Measurements from ENCODE around the gene ZDHHC3.

The ZDHHC3 gene

DNA sequence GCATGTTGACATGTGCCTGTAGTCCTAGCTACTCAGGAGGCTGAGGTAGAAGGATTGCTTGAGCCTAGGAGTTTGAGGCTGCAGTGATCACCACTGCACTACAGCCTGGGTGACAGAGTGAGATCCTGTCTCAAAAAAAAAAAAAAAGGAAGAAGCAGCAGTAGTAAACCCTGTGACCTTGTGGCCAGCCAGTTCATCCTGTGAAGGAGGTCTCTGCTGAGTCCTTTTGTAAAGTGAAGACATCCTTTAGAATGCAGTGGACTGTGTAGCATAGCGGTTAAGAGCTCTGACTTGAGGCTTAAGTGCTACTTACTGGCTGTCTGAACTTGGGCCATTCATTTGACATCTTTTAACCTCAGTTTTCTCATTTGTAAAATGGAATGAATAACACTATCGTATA is 8.4 kb upstream of the ZDHHC3 start:
- Histone ChIP-seq H3K9me3 (ENCODE audit: control insufficient read depth in 2 of 2, low read length in 2 of 2) (no peaks in the 10 kb centered on the region), H3K4me1 (ENCODE audit: control insufficient read depth, insufficient read depth, low read length) (no peaks in the 10 kb centered on the region), H3K36me3 (ENCODE audit: control insufficient read depth in 2 of 2, insufficient read depth in 2 of 2, low read length in 2 of 2) (peaks cover 2% of the 10 kb centered on the region in 2 donors), H3K9ac (ENCODE audit: low read length in 2 of 2) (no peak overlapping the region), H3K4me3 (ENCODE audit: low read length in 2 of 2) (no peak overlapping the region), H3K27ac (ENCODE audit: low read length) (no peak overlapping the region), H3K27me3 (ENCODE audit: control insufficient read depth in 1 of 2, insufficient read depth in 2 of 2, low read length in 2 of 2) (no peaks in the 10 kb centered on the region)

DNA sequence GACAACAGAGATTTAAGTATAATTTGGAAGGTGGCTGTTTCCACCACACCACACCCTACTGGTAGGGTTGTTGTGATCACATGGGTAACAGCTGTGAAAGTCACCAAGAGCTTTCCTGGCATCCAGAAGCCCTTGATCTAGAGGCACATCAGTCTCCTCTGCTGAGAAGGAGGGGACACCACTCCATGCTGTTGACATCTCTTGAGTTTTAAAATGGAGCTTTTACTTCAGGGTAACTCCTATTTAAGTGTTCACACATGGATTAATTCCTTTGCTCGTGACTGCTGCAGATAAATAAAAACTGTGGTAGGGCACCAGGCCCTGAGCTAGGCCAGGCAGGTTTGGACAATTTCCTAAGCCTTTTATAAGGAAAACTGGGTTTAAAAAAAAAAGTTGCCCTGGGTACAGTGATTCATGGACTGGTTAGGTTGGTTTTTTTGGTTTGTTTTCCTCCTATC is 7.5 kb upstream of the ZDHHC3 start:
- H3K4me1 ChIP-seq (ENCODE audit: control insufficient read depth, insufficient read depth, low read length), result peaks cover 3% of the 10 kb centered on the region
- no peaks in the 10 kb centered on the region for H3K27me3 ChIP-seq (ENCODE audit: control insufficient read depth in 1 of 2, insufficient read depth in 2 of 2, low read length in 2 of 2)
- H3K4me3 ChIP-seq (ENCODE audit: low read length in 2 of 2), result no peak overlapping the region
- peaks cover 0 to 2% of the 10 kb centered on the region in 2 donors for H3K36me3 ChIP-seq (ENCODE audit: control insufficient read depth in 2 of 2, insufficient read depth in 2 of 2, low read length in 2 of 2)
- no peak overlapping the region for H3K27ac ChIP-seq (ENCODE audit: low read length)
- H3K9ac ChIP-seq (ENCODE audit: low read length in 2 of 2), result no peak overlapping the region
- no peaks in the 10 kb centered on the region for H3K9me3 ChIP-seq (ENCODE audit: control insufficient read depth in 2 of 2, low read length in 2 of 2)

GRCh38 chr3:44982817-44983216 is 6.8 kb upstream of the ZDHHC3 start:
- Histone ChIP-seq H3K4me3 (ENCODE audit: low read length in 2 of 2) (no peak overlapping the region), H3K4me1 (ENCODE audit: control insufficient read depth, insufficient read depth, low read length) (peaks cover 10% of the 10 kb centered on the region), H3K27me3 (ENCODE audit: control insufficient read depth in 1 of 2, insufficient read depth in 2 of 2, low read length in 2 of 2) (no peaks in the 10 kb centered on the region), H3K36me3 (ENCODE audit: control insufficient read depth in 2 of 2, insufficient read depth in 2 of 2, low read length in 2 of 2) (peaks cover 0 to 2% of the 10 kb centered on the region in 2 donors), H3K9me3 (ENCODE audit: control insufficient read depth in 2 of 2, low read length in 2 of 2) (no peaks in the 10 kb centered on the region), H3K27ac (ENCODE audit: low read length) (no peak overlapping the region), H3K9ac (ENCODE audit: low read length in 2 of 2) (no peak overlapping the region)

- H3K4me3 ChIP-seq (ENCODE audit: low read length in 2 of 2), result no peak overlapping the region
- H3K27me3 ChIP-seq (ENCODE audit: control insufficient read depth in 1 of 2, insufficient read depth in 2 of 2, low read length in 2 of 2), result no peaks in the 10 kb centered on the region
- peaks cover 0 to 2% of the 10 kb centered on the region in 2 donors for H3K36me3 ChIP-seq (ENCODE audit: control insufficient read depth in 2 of 2, insufficient read depth in 2 of 2, low read length in 2 of 2)
- H3K27ac ChIP-seq (ENCODE audit: low read length), result no peak overlapping the region
- no peaks in the 10 kb centered on the region for H3K9me3 ChIP-seq (ENCODE audit: control insufficient read depth in 2 of 2, low read length in 2 of 2)
- H3K4me1 ChIP-seq (ENCODE audit: control insufficient read depth, insufficient read depth, low read length), result peaks cover 20% of the 10 kb centered on the region
- H3K9ac ChIP-seq (ENCODE audit: low read length in 2 of 2), result no peak overlapping the region
Measured at GRCh38 chr3:44981751-44982150, 5.8 kb upstream of the ZDHHC3 start.

- Histone ChIP-seq H3K27me3 (ENCODE audit: control insufficient read depth in 1 of 2, insufficient read depth in 2 of 2, low read length in 2 of 2) (no peaks in the 10 kb centered on the region), H3K4me3 (ENCODE audit: low read length in 2 of 2) (no peak overlapping the region), H3K4me1 (ENCODE audit: control insufficient read depth, insufficient read depth, low read length) (peaks cover 20% of the 10 kb centered on the region), H3K9me3 (ENCODE audit: control insufficient read depth in 2 of 2, low read length in 2 of 2) (no peaks in the 10 kb centered on the region), H3K36me3 (ENCODE audit: control insufficient read depth in 2 of 2, insufficient read depth in 2 of 2, low read length in 2 of 2) (peaks cover 0 to 2% of the 10 kb centered on the region in 2 donors), H3K9ac (ENCODE audit: low read length in 2 of 2) (no peak overlapping the region), H3K27ac (ENCODE audit: low read length) (no peak overlapping the region)
Measured at GRCh38 chr3:44981220-44981619, 5.2 kb upstream of the ZDHHC3 start.

DNA sequence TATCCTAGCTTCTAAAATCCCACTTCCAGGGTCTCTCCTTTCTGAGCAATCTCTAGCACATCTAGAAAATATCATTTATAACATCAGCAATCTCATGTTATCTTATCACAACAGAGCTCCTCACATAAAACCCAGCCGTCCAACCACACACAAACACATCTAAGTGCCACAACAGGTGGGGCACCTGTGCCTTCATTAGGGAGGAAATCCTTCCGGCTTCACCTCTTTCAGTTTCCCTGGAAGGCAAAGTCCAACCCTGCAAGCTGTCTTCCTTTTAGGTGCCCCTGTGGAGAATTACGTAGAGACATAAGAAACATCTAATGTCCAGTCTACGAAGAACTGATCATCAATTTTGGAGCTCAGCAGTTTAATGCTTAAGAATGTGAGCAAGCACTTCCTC is 1.6 kb downstream of the ZDHHC3 start:
- Histone ChIP-seq H3K4me1 (ENCODE audit: control insufficient read depth, insufficient read depth, low read length) (peaks cover 25% of the 10 kb centered on the region), H3K27me3 (ENCODE audit: control insufficient read depth in 1 of 2, insufficient read depth in 2 of 2, low read length in 2 of 2) (no peaks in the 10 kb centered on the region), H3K9me3 (ENCODE audit: control insufficient read depth in 2 of 2, low read length in 2 of 2) (no peaks in the 10 kb centered on the region), H3K27ac (ENCODE audit: low read length) (no peak overlapping the region), H3K36me3 (ENCODE audit: control insufficient read depth in 2 of 2, insufficient read depth in 2 of 2, low read length in 2 of 2) (no peaks in the 10 kb centered on the region), H3K9ac (ENCODE audit: low read length in 2 of 2) (peak overlapping the region in 1 of 2 donors; percentile 64), H3K4me3 (ENCODE audit: low read length in 2 of 2) (peak overlapping the region; percentile 93 to 98)

DNA sequence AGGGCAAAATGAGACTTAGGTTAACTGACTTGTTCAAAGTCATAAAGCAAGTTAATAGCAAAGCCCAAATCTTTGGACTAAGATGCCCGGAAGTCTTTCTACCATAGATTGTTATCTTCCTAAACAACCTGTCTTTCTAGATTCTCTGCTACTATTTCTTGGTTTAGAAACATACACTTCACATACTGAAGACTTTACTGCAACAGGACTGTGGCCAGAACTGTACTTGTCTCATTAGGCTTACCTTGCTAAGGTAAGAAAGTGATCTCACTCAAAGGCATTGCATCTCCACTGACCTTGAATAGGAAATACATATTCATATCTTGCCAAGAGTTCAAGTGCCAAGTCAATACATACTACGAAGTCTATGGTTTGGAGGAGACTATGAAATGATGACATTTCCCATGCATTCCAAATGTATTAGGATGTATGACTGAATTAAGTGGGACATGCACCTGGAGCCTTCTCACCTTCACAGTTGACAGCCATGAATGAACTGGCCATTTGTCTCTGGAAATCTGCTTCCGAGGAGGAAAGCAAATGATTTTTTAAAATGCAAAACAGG is 5.0 kb downstream of the ZDHHC3 start:
- peaks cover 4% of the 10 kb centered on the region for H3K4me1 ChIP-seq (ENCODE audit: control insufficient read depth, insufficient read depth, low read length)
- no peak overlapping the region for H3K27ac ChIP-seq (ENCODE audit: low read length)
- H3K4me3 ChIP-seq (ENCODE audit: low read length in 2 of 2), result no peak overlapping the region
- H3K36me3 ChIP-seq (ENCODE audit: control insufficient read depth in 2 of 2, insufficient read depth in 2 of 2, low read length in 2 of 2), result no peaks in the 10 kb centered on the region
- no peak overlapping the region for H3K9ac ChIP-seq (ENCODE audit: low read length in 2 of 2)
- no peaks in the 10 kb centered on the region for H3K9me3 ChIP-seq (ENCODE audit: control insufficient read depth in 2 of 2, low read length in 2 of 2)
- H3K27me3 ChIP-seq (ENCODE audit: control insufficient read depth in 1 of 2, insufficient read depth in 2 of 2, low read length in 2 of 2), result no peaks in the 10 kb centered on the region

GRCh38 chr3:44969828-44970179 is 6.2 kb downstream of the ZDHHC3 start:
- H3K9me3 ChIP-seq (ENCODE audit: control insufficient read depth in 2 of 2, low read length in 2 of 2), result no peaks in the 10 kb centered on the region
- no peak overlapping the region for H3K4me3 ChIP-seq (ENCODE audit: low read length in 2 of 2)
- H3K4me1 ChIP-seq (ENCODE audit: control insufficient read depth, insufficient read depth, low read length), result peaks cover 4% of the 10 kb centered on the region
- no peak overlapping the region for H3K9ac ChIP-seq (ENCODE audit: low read length in 2 of 2)
- H3K27ac ChIP-seq (ENCODE audit: low read length), result no peak overlapping the region
- no peaks in the 10 kb centered on the region for H3K27me3 ChIP-seq (ENCODE audit: control insufficient read depth in 1 of 2, insufficient read depth in 2 of 2, low read length in 2 of 2)
- H3K36me3 ChIP-seq (ENCODE audit: control insufficient read depth in 2 of 2, insufficient read depth in 2 of 2, low read length in 2 of 2), result no peaks in the 10 kb centered on the region

DNA sequence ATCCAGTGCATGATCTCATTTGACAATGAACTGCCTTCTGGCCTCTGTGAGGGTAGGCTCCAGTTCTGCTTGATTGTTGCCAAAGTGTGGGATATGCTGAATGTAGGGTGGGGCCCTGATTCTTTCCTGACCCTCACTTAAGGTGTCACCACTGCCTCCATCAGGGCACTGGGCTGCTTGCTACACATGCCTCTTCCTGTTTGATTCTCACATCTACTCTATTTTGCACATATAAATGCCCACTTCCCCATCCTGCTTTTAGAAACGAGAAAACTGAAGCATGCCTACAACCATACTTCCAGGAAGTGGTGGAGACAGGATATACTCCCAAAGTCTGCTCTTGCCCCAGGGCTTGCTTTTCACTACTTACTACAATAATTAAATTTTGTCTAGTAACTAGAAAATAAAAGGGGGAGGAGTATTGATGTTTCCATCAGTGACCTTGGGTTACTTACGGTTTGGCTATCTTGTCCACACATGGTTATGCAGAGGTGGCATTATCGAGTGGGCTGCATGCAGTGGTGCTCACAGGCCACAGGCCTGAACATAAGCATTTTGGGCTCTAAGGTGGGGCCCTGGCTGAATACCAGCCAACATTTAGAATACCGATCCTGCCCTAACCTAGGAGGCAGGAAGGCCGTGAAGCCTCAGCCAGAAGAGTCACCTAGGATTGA is 6.7 kb downstream of the ZDHHC3 start:
- Histone ChIP-seq H3K9ac (ENCODE audit: low read length in 2 of 2) (no peak overlapping the region), H3K4me1 (ENCODE audit: control insufficient read depth, insufficient read depth, low read length) (no peaks in the 10 kb centered on the region), H3K27me3 (ENCODE audit: control insufficient read depth in 1 of 2, insufficient read depth in 2 of 2, low read length in 2 of 2) (no peaks in the 10 kb centered on the region), H3K4me3 (ENCODE audit: low read length in 2 of 2) (no peak overlapping the region), H3K36me3 (ENCODE audit: control insufficient read depth in 2 of 2, insufficient read depth in 2 of 2, low read length in 2 of 2) (no peaks in the 10 kb centered on the region), H3K27ac (ENCODE audit: low read length) (no peak overlapping the region), H3K9me3 (ENCODE audit: control insufficient read depth in 2 of 2, low read length in 2 of 2) (no peaks in the 10 kb centered on the region)

DNA sequence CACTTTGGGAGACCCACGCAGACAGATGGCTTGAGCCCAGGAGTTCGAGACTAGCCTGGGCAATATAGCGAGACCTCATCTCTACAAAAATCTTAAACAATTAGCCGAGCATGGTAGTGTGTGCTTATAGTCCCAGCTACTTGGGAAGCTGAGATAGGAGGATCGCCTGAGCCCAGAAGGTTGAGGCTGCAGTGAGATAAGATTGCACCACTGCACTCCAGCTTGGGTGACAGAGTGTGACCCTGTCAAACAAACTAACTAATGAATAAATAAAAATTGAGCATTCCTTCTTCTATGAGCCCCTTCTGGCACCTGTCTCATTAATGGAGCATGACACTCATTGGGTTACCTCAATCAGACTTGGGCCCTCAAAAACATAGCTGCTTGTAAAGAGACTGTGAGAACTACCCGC is 7.5 kb downstream of the ZDHHC3 start:
- no peak overlapping the region for H3K9ac ChIP-seq (ENCODE audit: low read length in 2 of 2)
- no peak overlapping the region for H3K4me3 ChIP-seq (ENCODE audit: low read length in 2 of 2)
- no peaks in the 10 kb centered on the region for H3K4me1 ChIP-seq (ENCODE audit: control insufficient read depth, insufficient read depth, low read length)
- H3K27me3 ChIP-seq (ENCODE audit: control insufficient read depth in 1 of 2, insufficient read depth in 2 of 2, low read length in 2 of 2), result no peaks in the 10 kb centered on the region
- H3K36me3 ChIP-seq (ENCODE audit: control insufficient read depth in 2 of 2, insufficient read depth in 2 of 2, low read length in 2 of 2), result no peaks in the 10 kb centered on the region
- H3K27ac ChIP-seq (ENCODE audit: low read length), result no peak overlapping the region
- no peaks in the 10 kb centered on the region for H3K9me3 ChIP-seq (ENCODE audit: control insufficient read depth in 2 of 2, low read length in 2 of 2)

DNA sequence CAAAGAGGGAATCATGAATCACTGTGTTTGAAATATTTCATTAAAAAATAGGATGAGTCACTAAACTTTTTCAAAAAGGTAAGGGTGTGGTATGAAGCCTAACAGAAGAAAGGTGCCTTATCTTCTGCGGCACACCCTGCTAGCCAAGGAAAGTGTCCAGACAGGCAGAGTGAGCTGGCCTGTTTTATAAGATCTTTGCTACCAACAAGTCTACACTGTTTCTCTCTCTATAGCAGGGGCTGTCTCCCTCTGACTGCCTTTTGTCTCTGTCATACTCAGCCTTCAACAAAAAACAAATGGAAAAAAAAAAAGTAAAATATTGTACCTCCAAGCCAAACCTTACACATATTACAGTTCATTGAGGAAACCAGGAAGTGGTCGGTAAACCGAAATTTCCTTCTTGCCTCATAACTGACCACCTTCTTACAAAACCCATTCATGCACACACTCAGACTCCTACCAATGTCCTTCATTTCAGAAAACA is 9.1 kb downstream of the ZDHHC3 start:
- no peaks in the 10 kb centered on the region for H3K9me3 ChIP-seq (ENCODE audit: control insufficient read depth in 2 of 2, low read length in 2 of 2)
- no peak overlapping the region for H3K4me3 ChIP-seq (ENCODE audit: low read length in 2 of 2)
- no peak overlapping the region for H3K9ac ChIP-seq (ENCODE audit: low read length in 2 of 2)
- no peak overlapping the region for H3K27ac ChIP-seq (ENCODE audit: low read length)
- H3K27me3 ChIP-seq (ENCODE audit: control insufficient read depth in 1 of 2, insufficient read depth in 2 of 2, low read length in 2 of 2), result no peaks in the 10 kb centered on the region
- H3K4me1 ChIP-seq (ENCODE audit: control insufficient read depth, insufficient read depth, low read length), result no peaks in the 10 kb centered on the region
- no peaks in the 10 kb centered on the region for H3K36me3 ChIP-seq (ENCODE audit: control insufficient read depth in 2 of 2, insufficient read depth in 2 of 2, low read length in 2 of 2)

All from stomach smooth muscle (tissue), 2 donors.